ENCODE measurements around the gene PRELID2.
"Not testable (repeated sequence)": the region's sequence is repeated elsewhere in the genome, so short reads cannot be mapped to it uniquely, and the experiment has no call there.

PRELID2 gene

GRCh38 chr5:145798503-145798902, 36.6 kb downstream of the PRELID2 start:
- DNase-seq (ENCODE audit: low read depth in 2 of 3, low spot score in 2 of 3): not testable (repeated sequence)

GRCh38 chr5:145797336-145797735, 37.8 kb downstream of the PRELID2 start:
- no peak for DNase-seq (ENCODE audit: low read depth in 2 of 3, low spot score in 2 of 3)

GRCh38 chr5:145796318-145796717, 38.8 kb downstream of the PRELID2 start:
- no peak for DNase-seq (ENCODE audit: low read depth in 2 of 3, low spot score in 2 of 3)

- DNase-seq (ENCODE audit: low read depth in 2 of 3, low spot score in 2 of 3): no peak
Observed at GRCh38 chr5:145793574-145793973, 41.6 kb downstream of the PRELID2 start.

- DNase-seq (ENCODE audit: low read depth in 2 of 3, low spot score in 2 of 3): no peak
Observed at GRCh38 chr5:145792840-145793239, 42.3 kb downstream of the PRELID2 start.

GRCh38 chr5:145791866-145792265, 43.3 kb downstream of the PRELID2 start:
- DNase-seq (ENCODE audit: low read depth in 2 of 3, low spot score in 2 of 3): no peak

GRCh38 chr5:145787996-145788395, 47.1 kb downstream of the PRELID2 start:
- DNase-seq (ENCODE audit: low read depth in 2 of 3, low spot score in 2 of 3): no peak

- DNase-seq (ENCODE audit: low read depth in 2 of 3, low spot score in 2 of 3): no peak
Observed at GRCh38 chr5:145787507-145787906, 47.6 kb downstream of the PRELID2 start.

- DNase-seq (ENCODE audit: low read depth in 2 of 3, low spot score in 2 of 3): no peak
Observed at GRCh38 chr5:145787001-145787400, 48.1 kb downstream of the PRELID2 start.

GRCh38 chr5:145780982-145781381, 54.2 kb downstream of the PRELID2 start:
- no peak for DNase-seq (ENCODE audit: low read depth in 2 of 3, low spot score in 2 of 3)

GRCh38 chr5:145778144-145778900, 56.8 kb downstream of the PRELID2 start:
- no peak for DNase-seq (ENCODE audit: low read depth in 2 of 3, low spot score in 2 of 3)

GRCh38 chr5:145777445-145778063, 57.6 kb downstream of the PRELID2 start:
- DNase-seq (ENCODE audit: low read depth in 2 of 3, low spot score in 2 of 3): no peak

GRCh38 chr5:145776886-145777285, 58.3 kb downstream of the PRELID2 start:
- no peak for DNase-seq (ENCODE audit: low read depth in 2 of 3, low spot score in 2 of 3)

- no peak for DNase-seq (ENCODE audit: low read depth in 2 of 3, low spot score in 2 of 3)
Observed at GRCh38 chr5:145775893-145776444, 59.2 kb downstream of the PRELID2 start.

- no peak for DNase-seq (ENCODE audit: low read depth in 2 of 3, low spot score in 2 of 3)
Observed at GRCh38 chr5:145775411-145775810, 59.7 kb downstream of the PRELID2 start.

GRCh38 chr5:145774442-145774841, 60.7 kb downstream of the PRELID2 start:
- DNase-seq (ENCODE audit: low read depth in 2 of 3, low spot score in 2 of 3): no peak

GRCh38 chr5:145772466-145772865, 62.7 kb downstream of the PRELID2 start:
- DNase-seq (ENCODE audit: low read depth in 2 of 3, low spot score in 2 of 3): no peak

- no peak for DNase-seq (ENCODE audit: low read depth in 2 of 3, low spot score in 2 of 3)
Observed at GRCh38 chr5:145768863-145769262, 66.3 kb downstream of the PRELID2 start.

GRCh38 chr5:145764325-145764724, 70.8 kb downstream of the PRELID2 start:
- DNase-seq (ENCODE audit: low read depth in 2 of 3, low spot score in 2 of 3): no peak

GRCh38 chr5:145762833-145763232, 72.3 kb downstream of the PRELID2 start:
- DNase-seq (ENCODE audit: low read depth in 2 of 3, low spot score in 2 of 3): no peak

GRCh38 chr5:145761254-145761653, 73.9 kb downstream of the PRELID2 start:
- no peak for DNase-seq (ENCODE audit: low read depth in 2 of 3, low spot score in 2 of 3)

- no peak for DNase-seq (ENCODE audit: low read depth in 2 of 3, low spot score in 2 of 3)
Observed at GRCh38 chr5:145760660-145761059, 74.5 kb downstream of the PRELID2 start.
